C4-2B (cell line): ENCODE results near the gene SSX5.

Experiments used
- CTCF ChIP-seq: fragments of 450-650 bp; conservative IDR thresholded peaks from 2 replicates; pipeline ENCODE4 v1.5.1; 2017; ENCODE audit warnings: mild to moderate bottlenecking
- ZFX ChIP-seq: fragments of 450-650 bp; IDR thresholded peaks from 2 replicates; pipeline ENCODE4 v1.6.1; 2017

- TF ChIP-seq CTCF (no peak), ZFX (no peak)
Measured at GRCh38 chrX:48156014-48156413, 40.6 kb downstream of the SSX5 start.
